ENCODE measurements around the gene SLC29A4. TPM values are rescaled to one million over a fixed set of nuclear protein-coding genes. Genes with fewer than 3 reads are reported as not detected.

Gene SLC29A4
- polyA plus RNA-seq, 1 donor (not counting 4 experiments of a cell fraction or from before 2014, with no cell fraction given): 0.43 TPM

GRCh38 chr7:5343884-5344283 is 61.1 kb downstream of the SLC29A4 start:
- DNase-seq (ENCODE audit: low read depth, low spot score) (no peak), FAIRE-seq (no peak)
- peaks cover 3% of the 10 kb centered on the region for H4K20me1 ChIP-seq (ENCODE audit: control insufficient read depth, extremely low read depth, insufficient read depth, low read length)
- H3K4me1 ChIP-seq (ENCODE audit: control insufficient read depth, extremely low read depth, insufficient read depth, low read length): no peaks in the 10 kb centered on the region
- dilution Hi-C loops (cut with MboI; ENCODE audit: extremely low pct_ligation_motif_present, low sequenced_read_pairs): no loop called here
- H3K9me1 ChIP-seq (ENCODE audit: control insufficient read depth, extremely low read depth, insufficient read depth, low read length): no peaks in the 10 kb centered on the region
- no peak overlapping the region for H3K9ac ChIP-seq (ENCODE audit: control insufficient read depth, extremely low read depth, insufficient read depth, low read length)
- H3K4me3 ChIP-seq (ENCODE audit: control insufficient read depth in 2 of 3, extremely low read depth in 1 of 3, insufficient read depth in 2 of 3, low read depth in 1 of 3, low read length in 3 of 3): no peak overlapping the region
- no peaks in the 10 kb centered on the region for H3K9me3 ChIP-seq (ENCODE audit: control insufficient read depth, low read depth, low read length)
- H3K27me3 ChIP-seq (ENCODE audit: control insufficient read depth, extremely low read depth, insufficient read depth, low read length): no peaks in the 10 kb centered on the region
- peaks cover 15 to 34% of the 10 kb centered on the region in 2 experiments for H3K36me3 ChIP-seq (ENCODE audit: control insufficient read depth in 2 of 2, extremely low read depth in 1 of 2, insufficient read depth in 2 of 2, low read length in 2 of 2)
- H3K27ac ChIP-seq (ENCODE audit: control insufficient read depth, insufficient read depth, low read length): no peak overlapping the region
- H3K4me2 ChIP-seq (ENCODE audit: control insufficient read depth, extremely low read depth, insufficient read depth, low read depth, low read length): no peak overlapping the region
- no peak for TF ChIP-seq EZH2 (IDR thresholded peaks at IDR 0.05; ENCODE audit: low read length)
- no peak for TF ChIP-seq CTCF (optimal IDR thresholded peaks at IDR 0.05 in 1 of 3, IDR thresholded peaks at IDR 0.05 in 1 of 3, conservative IDR thresholded peaks at IDR 0.05 in 1 of 3; ENCODE audit: extremely low read depth in 1 of 3, insufficient read depth in 2 of 3, low read length in 3 of 3)
- H3K79me2 ChIP-seq (ENCODE audit: control insufficient read depth, insufficient read depth, low read length): peaks cover 6% of the 10 kb centered on the region
- no peak overlapping the region for H2AFZ ChIP-seq (ENCODE audit: control insufficient read depth, low read length)

DNA sequence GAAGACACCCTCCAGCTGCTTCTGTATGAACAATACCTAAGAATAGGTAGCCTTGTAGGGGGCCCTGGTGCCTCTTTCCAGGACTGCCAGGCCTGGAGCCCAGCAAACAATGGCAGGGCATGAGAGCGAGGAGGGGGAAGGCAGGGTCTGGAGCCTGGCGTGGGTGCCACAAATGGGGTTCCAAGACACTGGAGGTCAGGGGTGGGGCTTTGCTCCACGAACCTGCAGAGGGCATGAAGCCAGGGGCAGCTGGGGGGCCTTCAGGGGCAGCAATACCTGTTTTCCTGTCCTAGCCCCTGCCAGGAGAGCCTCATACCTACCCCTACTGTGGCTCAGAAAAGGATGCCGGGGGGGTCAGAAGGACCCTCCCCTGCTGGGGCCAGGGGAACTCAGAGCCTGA is 61.6 kb downstream of the SLC29A4 start:
- TF ChIP-seq CTCF (optimal IDR thresholded peaks at IDR 0.05 in 1 of 3, IDR thresholded peaks at IDR 0.05 in 1 of 3, conservative IDR thresholded peaks at IDR 0.05 in 1 of 3; ENCODE audit: extremely low read depth in 1 of 3, insufficient read depth in 2 of 3, low read length in 3 of 3) (no peak), EZH2 (IDR thresholded peaks at IDR 0.05; ENCODE audit: low read length) (no peak)
- H3K9me1 ChIP-seq (ENCODE audit: control insufficient read depth, extremely low read depth, insufficient read depth, low read length): no peaks in the 10 kb centered on the region
- no peak overlapping the region for H3K27ac ChIP-seq (ENCODE audit: control insufficient read depth, insufficient read depth, low read length)
- FAIRE-seq: no peak
- H2AFZ ChIP-seq (ENCODE audit: control insufficient read depth, low read length): no peak overlapping the region
- no peaks in the 10 kb centered on the region for H3K4me1 ChIP-seq (ENCODE audit: control insufficient read depth, extremely low read depth, insufficient read depth, low read length)
- dilution Hi-C loops (cut with MboI; ENCODE audit: extremely low pct_ligation_motif_present, low sequenced_read_pairs): no loop called here
- DNase-seq (ENCODE audit: low read depth, low spot score): no peak
- peaks cover 3% of the 10 kb centered on the region for H4K20me1 ChIP-seq (ENCODE audit: control insufficient read depth, extremely low read depth, insufficient read depth, low read length)
- no peak overlapping the region for H3K9ac ChIP-seq (ENCODE audit: control insufficient read depth, extremely low read depth, insufficient read depth, low read length)
- no peaks in the 10 kb centered on the region for H3K9me3 ChIP-seq (ENCODE audit: control insufficient read depth, low read depth, low read length)
- peaks cover 15 to 36% of the 10 kb centered on the region in 2 experiments for H3K36me3 ChIP-seq (ENCODE audit: control insufficient read depth in 2 of 2, extremely low read depth in 1 of 2, insufficient read depth in 2 of 2, low read length in 2 of 2)
- H3K4me3 ChIP-seq (ENCODE audit: control insufficient read depth in 2 of 3, extremely low read depth in 1 of 3, insufficient read depth in 2 of 3, low read depth in 1 of 3, low read length in 3 of 3): no peak overlapping the region
- peaks cover 7% of the 10 kb centered on the region for H3K79me2 ChIP-seq (ENCODE audit: control insufficient read depth, insufficient read depth, low read length)
- no peak overlapping the region for H3K4me2 ChIP-seq (ENCODE audit: control insufficient read depth, extremely low read depth, insufficient read depth, low read depth, low read length)
- H3K27me3 ChIP-seq (ENCODE audit: control insufficient read depth, extremely low read depth, insufficient read depth, low read length): no peaks in the 10 kb centered on the region

All from keratinocyte (primary cell).